Measurements from ENCODE around the gene SEZ6L.

SEZ6L gene

DNA sequence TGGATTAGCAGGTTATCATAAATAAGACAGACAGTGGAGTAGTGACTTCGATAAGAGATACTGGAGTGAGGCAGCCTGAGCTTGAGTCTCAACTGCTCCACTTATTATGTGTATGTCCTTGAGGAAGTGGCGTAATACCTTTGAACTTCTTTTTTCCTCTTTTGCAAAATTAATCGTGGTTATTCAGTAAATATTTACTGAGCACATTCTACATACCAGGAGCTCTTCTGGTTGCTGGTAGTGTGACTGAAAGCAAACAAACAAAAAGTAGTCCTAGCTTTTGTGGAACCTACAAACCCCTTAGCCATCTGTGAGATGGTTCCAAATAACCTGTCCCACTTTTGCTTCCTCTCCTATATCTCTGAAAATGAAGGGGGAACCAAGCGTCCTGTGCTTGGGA lies 134.2 kb downstream of the SEZ6L start:
- no peak for DNase-seq

GRCh38 chr22:26304730-26305129 lies 135.5 kb downstream of the SEZ6L start:
- DNase-seq = no peak

DNA sequence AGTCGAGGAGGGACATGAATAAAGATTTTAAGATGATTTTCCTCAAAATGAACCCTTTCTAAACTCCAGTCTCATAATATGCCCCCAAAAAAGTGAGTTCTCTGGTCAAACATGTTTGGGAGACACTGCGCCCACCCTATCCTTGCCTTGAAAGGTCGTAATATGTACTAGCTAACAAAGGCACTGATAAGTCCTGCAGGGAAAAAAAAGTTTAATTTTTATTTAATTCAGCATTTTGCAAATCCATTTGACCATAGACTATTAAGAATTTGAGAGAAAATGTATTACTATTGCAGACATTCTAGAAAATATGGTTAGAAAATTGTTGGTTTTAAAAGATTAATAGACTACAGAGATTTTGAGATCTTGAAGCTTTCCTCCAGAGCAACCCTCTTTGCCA lies 139.2 kb downstream of the SEZ6L start:
- no peak for DNase-seq

DNA sequence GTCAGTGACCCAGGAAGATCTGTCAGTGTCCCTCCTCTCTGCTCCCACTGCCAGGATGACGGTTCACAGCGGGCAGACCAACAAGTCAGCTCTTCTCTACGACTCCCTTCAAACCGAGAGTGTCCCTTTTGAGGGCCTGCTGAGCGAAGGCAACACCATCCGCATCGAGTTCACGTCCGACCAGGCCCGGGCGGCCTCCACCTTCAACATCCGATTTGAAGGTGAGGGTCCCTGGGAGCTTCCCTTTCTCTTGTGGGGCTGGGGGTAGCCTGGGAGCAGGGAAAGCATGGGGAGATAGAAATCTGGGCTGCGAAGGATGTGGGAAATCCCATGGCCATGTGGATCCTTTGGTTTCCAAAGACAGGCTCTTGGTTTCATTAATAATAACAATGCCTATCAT lies 141.4 kb downstream of the SEZ6L start:
- DNase-seq = no peak

DNA sequence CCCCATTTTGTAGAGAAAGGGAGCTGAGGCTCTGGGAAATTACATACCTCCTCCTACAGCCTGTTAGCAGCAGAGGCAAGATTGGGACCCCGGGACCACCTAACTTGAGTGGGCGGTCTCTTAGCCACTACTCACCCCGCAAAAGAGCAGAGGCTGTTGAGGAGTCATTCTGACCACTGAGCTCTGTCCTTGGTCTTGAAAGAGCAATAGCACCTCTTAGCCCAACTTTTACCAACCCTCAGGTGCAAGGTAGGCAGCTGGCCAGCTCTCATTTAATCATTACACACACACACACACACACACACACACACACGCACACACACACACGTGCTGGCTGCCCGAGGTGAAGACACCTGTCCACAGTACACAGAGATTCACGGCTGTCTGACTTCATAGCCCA lies 144.0 kb downstream of the SEZ6L start:
- no peak for DNase-seq

DNA sequence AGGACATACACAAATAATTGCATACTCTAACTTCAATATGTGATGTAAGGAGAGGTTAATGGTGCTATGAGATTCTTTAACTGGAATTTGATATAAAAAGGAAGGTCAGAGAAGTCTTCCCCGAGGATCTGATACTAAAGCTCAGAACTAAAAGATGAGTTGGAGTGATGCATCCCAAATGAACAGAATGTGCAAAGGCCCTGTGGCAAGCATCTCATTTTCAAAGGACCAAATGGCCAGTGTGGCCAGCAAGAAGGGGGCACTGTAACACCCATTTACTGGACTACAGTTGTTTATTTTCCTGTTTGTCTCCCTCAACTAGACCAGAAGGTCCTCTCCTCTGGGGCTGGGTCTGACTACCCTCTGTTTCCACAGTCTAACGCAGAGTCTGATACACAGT lies 144.9 kb downstream of the SEZ6L start:
- no peak for DNase-seq

GRCh38 chr22:26314656-26315055 lies 145.4 kb downstream of the SEZ6L start:
- no peak for DNase-seq

DNA sequence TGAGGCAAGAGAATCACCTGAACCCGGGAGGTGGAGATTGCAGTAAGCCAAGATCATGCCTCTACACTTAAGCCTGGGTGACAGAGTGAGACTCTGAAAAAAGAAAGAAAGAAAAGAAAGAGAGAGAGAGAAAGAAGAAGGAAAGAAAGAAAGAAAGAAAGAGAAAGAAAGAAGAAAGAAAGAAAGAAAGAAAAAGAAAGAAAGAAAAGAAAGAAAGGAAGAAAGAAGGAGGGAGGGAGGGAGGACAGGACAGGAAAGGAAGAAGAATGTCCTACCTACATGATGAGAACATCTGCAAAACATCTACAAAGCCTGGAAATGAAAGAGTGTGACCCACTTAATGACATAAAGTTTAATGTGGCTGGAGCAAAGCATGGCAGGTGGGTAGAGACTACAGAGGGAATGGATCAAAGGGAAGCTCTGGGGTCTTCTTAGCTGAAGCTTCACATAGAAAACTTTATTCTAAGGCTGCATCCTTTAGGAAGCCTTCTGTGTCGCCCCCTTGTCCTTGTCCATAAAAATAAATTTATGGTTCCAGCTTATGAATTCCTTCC lies 147.5 kb downstream of the SEZ6L start:
- DNase-seq = no peak

DNA sequence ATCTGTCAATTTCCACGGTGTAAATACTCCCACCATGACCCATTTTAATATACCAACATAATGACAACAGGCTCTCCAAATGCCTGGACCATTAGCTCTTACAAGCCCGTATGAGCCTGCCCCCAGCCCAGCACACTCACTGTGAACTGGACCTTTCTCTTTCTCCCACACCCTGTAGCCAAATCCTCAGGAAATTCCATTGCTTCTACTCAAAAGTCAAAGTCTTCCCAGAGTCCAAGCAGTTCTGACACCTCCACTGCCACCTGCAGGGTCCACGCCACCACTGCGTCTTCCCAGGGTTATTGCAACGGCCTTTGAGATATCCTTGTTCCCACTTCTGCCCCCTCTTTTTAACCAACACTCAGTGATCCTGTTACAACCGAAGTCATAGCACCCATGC lies 149.7 kb downstream of the SEZ6L start:
- DNase-seq = no peak

DNA sequence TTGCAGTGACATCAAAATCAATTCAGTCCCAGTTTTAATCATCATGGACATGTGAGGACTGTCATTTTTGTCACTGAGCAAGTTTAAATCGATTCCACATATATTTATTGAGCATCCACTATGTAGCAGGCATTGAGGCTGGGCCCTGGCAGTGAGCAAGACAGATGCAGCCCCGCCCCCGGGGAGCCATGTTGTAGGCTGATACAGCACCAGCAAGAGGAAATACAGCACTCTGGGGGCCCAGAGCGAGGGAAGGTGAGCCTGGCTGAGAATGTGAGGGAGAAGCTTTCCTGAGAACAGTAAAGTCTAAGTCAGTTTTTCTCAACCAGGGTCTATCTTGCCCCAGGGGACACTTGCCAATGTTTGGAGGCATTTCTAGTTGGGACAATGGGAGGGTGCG lies 151.2 kb downstream of the SEZ6L start:
- DNase-seq = no peak

DNA sequence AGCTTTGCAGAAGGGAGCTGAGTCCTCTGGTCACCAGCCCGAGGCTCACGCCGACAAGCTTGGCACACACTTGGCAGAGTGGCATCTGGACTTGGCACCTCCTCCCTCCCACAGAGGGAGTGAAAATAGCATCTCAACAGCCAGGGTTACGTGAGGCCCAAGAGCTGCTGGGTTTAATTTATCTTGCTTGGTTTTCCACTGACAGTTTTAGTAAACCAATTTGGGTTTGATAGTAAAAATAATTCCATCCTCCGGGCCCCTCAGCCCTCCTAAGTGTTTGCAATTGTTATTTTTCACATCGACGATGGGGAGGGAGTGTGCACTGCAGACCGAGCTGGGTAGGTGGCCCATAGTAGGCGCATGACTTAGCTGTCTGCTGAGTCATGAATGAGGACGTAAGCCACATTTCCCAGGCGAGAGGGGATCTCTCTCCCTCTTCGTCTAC lies 152.2 kb downstream of the SEZ6L start:
- peak; percentile 58 for DNase-seq

DNA sequence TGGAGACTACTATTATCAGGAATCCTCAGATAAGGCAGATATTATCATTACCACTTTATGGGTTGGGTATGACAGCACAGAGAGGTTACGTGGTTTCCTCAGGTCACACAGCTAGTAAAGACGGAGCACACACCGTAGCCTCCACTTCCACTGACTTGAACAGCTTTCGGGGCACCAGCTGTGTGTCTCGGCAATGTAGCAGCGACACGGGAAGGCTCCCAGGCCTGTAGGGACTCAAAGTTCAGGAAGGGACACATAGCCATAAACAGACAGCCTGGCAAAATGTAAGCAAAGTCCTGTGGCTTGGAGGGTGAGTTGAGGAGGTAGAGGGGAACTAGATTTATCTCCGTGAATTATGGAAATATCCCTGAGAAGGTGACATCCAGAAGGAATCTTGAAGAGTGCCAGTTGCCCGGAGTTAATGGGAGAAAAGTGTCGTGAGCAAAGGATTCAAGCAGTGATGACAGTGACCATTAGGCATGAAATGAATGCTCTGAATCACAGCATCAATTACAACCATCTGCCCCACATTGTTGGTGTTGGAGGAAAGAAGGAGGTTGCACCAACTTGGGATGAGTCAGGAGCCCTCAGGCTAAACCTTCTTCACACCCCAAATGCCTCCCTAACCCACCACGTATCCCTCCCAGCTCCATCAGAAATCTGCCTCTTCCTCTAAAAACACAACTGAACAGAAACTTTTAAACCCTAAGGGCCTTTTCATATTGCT lies 153.1 kb downstream of the SEZ6L start:
- DNase-seq = peak; percentile 22

DNA sequence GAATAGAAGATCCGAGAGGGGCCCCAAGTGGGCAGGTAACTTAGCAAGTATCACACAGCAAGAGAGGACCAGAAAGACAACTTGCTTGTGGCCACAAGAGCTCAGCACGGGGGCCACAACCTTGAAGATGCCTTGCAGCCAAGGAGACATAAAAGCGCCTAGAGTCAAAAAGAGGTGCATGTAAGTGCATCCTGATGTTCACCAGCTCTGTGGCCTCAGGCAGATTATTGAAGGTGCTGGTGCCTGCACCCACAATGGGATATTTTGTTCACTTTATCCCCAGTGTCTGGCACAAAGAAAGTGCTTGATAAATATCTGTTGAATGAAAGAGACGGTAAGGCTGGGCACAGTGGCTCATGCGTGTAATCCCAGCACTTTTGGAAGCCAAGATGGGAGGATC lies 153.8 kb downstream of the SEZ6L start:
- DNase-seq = no peak

GRCh38 chr22:26324150-26324549 lies 154.9 kb downstream of the SEZ6L start:
- no peak for DNase-seq

DNA sequence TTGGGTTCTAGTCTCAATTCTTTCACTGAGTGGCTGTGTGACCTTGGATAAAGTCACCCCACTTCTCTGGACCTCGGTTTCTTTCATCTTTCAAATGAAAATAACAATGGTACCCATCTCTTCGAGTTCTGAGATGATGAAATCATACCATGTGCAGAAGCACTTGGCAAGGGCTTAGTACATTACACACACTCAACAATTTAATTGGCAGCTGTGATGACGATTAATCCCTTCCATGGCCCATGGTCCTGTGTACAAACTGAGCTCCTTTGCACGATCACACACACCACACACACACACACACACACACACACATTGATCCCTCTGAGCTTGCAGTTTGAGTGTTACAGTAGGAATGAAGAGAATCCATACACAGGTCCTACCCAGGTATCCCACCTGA lies 156.4 kb downstream of the SEZ6L start:
- no peak for DNase-seq

GRCh38 chr22:26326803-26327202 lies 157.5 kb downstream of the SEZ6L start:
- DNase-seq = no peak

- DNase-seq = no peak
Measured at GRCh38 chr22:26327306-26327705, 158.0 kb downstream of the SEZ6L start.

DNA sequence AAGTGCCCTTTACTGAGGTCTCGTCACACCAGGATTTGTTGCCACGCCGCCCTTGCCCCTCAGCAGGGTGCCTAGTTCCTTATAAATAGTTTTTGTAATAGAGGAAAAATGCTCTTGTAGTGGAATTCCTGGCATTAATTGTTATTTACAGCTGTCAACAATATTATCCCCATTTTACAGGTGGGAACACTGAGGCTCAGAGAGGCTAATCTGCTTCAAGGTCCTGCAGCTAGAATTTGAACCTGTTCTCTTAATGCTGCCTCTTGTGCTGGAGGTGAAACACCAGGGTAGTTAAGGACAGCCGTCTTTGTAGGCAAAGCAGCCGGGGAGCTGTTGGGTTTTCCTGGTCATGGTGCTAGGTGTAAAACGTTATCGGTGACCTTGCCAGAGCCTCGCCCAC lies 159.0 kb downstream of the SEZ6L start:
- DNase-seq = no peak

- DNase-seq = no peak
Measured at GRCh38 chr22:26330971-26331625, 161.8 kb downstream of the SEZ6L start.

DNA sequence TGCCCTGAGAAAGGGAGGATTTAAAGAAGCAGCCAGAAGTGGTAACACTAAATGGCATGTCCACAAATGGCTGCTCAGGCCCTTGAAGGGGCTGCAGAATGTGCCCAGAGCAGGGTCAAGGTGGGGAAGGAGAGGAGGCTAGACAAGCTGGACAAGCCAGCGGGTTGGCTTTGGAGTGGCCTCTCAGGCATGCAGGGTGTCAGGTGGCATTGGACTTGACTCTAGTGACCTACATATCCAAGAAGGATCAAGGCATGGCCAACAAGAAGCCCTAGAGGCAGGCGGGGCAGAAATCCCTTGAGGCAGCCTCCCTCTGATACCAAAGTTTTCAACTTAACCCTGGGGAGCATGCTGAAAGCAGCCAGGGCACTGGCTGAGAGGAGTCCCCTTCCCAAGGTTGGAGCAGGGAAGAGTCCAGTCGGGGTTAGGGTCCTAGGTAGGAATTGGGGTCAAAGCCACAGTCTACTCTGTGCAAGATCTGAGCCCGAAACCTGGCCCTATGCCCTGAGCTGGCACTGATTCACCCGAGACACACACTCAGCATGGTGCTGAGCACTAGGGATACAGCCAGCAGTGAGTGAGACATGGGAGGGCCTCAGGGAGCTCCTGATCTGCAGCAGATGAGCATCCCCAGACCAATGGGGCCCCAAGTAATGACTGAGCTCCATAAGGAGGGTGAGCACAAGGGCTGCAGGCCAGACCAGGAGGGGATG lies 164.0 kb downstream of the SEZ6L start:
- no peak for DNase-seq

GRCh38 chr22:26334232-26334631 lies 165.0 kb downstream of the SEZ6L start:
- DNase-seq = no peak

- DNase-seq = no peak
Measured at GRCh38 chr22:26336773-26337172, 167.5 kb downstream of the SEZ6L start.

- no peak for DNase-seq
Measured at GRCh38 chr22:26339755-26340154, 170.5 kb downstream of the SEZ6L start.
